Glutamatergic neuron (in vitro differentiated cells): ENCODE results near the gene FAM118B. TPM values are rescaled to one million over a fixed set of nuclear protein-coding genes. Genes with fewer than 3 reads are reported as not detected.
A peak's percentile ranks its signal among the peaks of the same experiment; 100 is the strongest.

Experiments used
- DNase-seq: peaks from one replicate; pipeline ENCODE4 v3.0.0; 2022
- H3K27ac Mint-ChIP-seq: one replicate; pipeline ENCODE4 v1.8.0; 2020; ENCODE audit warnings: mild to moderate bottlenecking, mixed read lengths, inconsistent platforms; ENCODE audit not compliant: unreplicated experiment
- H3K27me3 Mint-ChIP-seq: one replicate; pipeline ENCODE4 v1.8.0; 2020; ENCODE audit warnings: mild to moderate bottlenecking, moderate library complexity, mixed read lengths, inconsistent platforms; ENCODE audit not compliant: unreplicated experiment
- H3K36me3 Mint-ChIP-seq: one replicate; pipeline ENCODE4 v1.8.0; 2020; ENCODE audit warnings: mild to moderate bottlenecking, mixed read lengths, inconsistent platforms; ENCODE audit not compliant: unreplicated experiment
- H3K4me1 Mint-ChIP-seq: one replicate; pipeline ENCODE4 v1.8.0; 2020; ENCODE audit warnings: mild to moderate bottlenecking, low read depth, mixed read lengths, inconsistent platforms; ENCODE audit not compliant: unreplicated experiment
- H3K4me3 Mint-ChIP-seq: one replicate; pipeline ENCODE4 v1.8.0; 2020; ENCODE audit warnings: mild to moderate bottlenecking, mixed read lengths, inconsistent platforms; ENCODE audit not compliant: unreplicated experiment
- H3K9me3 Mint-ChIP-seq: one replicate; pipeline ENCODE4 v1.8.0; 2020; ENCODE audit warnings: mild to moderate bottlenecking, moderate library complexity, mixed read lengths, inconsistent platforms; ENCODE audit not compliant: unreplicated experiment
- total RNA-seq: library from RNA; stranded (reverse); fragmentation: NEBNext Ultra II Directional; extraction: Animal tissue kit (Norgen Biotek cat#: 25700); gene quantifications from one replicate; pipeline ENCODE4 v1.2.1, GENCODE V29; 2021; ENCODE audit not compliant: unreplicated experiment
- TF ChIP-seq, protein P1 (sequence below): fragments of 200-600 bp; sonication (generic); IDR thresholded peaks from one replicate; pipeline ENCODE4 v1.5.0; 2021; ENCODE audit not compliant: partially characterized antibody, unreplicated experiment

FAM118B gene
- total RNA-seq, 1 donor from 2014 or later: 33.0 TPM

DNA sequence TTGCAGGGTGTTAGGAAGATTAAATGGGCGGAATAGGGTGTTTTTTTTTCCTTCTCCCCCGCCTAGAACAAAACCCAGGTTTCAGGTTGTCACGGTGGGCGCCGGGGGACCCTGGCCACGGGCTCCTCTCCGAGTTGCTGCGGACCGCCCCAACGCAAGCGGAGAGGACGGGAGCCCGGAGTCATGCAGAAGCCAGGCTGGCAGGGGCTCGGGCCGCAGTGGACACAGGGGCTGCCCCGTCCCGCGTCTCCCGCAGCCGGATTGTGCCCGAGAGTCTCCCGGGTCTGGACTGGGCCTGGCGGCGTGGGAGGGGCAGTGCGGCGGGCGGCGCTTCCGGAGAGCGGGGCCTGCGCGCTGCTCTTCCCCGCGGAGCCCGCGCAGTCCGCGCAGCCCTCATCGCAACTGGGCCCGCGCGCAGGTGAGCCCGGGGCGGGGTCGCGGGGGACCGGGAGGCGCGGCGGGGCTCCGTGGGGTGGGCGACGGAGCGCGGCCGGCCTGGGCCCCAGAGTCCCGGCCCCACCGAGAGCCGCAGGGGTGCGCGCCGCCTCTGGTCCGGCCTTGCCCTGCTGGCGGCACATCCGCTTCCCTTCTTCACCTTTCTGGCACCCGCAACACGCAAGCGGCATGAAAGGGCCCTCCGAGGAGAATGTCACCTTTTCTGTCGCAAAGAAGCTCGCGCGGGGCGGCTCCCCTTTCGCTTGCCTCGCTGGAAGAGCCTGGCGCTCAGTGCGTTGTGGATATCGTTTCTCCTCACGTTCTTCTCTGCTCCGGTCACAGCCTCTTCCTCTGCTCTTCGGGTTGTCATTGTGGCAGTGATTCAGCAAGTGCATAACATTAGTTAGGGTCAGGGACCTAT is 71.4 kb downstream of the FAM118B start, which contains the start of gene TIRAP:
TSS of gene TIRAP (plus strand) at position 358 of the 856 bp plus-strand sequence. CDS start 7,802 bp downstream, outside the sequence.
- Mint-ChIP-seq H3K27ac (peak within 1 kb of the TSS; percentile 66), H3K9me3 (peaks cover 22% of the 10 kb centered on the region), H3K4me3 (peak within 1 kb of the TSS; percentile 90), H3K36me3 (no peaks in the 10 kb centered on the region), H3K4me1 (peaks cover 22% of the 10 kb centered on the region), H3K27me3 (peaks cover 14% of the 10 kb centered on the region)
- DNase-seq: peak; percentile 61
- TF ChIP-seq, protein P1, sequence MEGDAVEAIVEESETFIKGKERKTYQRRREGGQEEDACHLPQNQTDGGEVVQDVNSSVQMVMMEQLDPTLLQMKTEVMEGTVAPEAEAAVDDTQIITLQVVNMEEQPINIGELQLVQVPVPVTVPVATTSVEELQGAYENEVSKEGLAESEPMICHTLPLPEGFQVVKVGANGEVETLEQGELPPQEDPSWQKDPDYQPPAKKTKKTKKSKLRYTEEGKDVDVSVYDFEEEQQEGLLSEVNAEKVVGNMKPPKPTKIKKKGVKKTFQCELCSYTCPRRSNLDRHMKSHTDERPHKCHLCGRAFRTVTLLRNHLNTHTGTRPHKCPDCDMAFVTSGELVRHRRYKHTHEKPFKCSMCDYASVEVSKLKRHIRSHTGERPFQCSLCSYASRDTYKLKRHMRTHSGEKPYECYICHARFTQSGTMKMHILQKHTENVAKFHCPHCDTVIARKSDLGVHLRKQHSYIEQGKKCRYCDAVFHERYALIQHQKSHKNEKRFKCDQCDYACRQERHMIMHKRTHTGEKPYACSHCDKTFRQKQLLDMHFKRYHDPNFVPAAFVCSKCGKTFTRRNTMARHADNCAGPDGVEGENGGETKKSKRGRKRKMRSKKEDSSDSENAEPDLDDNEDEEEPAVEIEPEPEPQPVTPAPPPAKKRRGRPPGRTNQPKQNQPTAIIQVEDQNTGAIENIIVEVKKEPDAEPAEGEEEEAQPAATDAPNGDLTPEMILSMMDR: peak; percentile 23

DNA sequence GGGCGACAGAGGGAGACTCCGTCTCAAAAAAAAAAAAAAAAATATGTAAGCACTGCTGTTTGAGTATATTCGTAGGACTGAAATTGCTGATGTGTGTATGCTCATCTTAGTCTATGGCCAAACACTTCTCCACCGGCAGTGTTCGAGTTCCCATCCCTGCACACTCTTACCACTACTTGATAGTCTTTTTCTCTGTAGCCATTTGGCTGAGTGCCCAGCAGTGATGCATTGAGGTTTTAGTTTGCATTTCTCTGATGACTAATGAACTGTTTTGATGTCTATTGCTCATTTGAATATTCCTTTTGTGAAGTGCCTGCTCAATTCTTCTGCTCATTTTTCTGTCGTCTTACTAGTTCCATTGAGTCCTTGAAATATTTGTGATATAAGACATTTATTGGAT is 73.2 kb downstream of the FAM118B start:
- peaks cover 10% of the 10 kb centered on the region for H3K27me3 Mint-ChIP-seq
- peaks cover 17% of the 10 kb centered on the region for H3K9me3 Mint-ChIP-seq
- H3K36me3 Mint-ChIP-seq: no peaks in the 10 kb centered on the region
- DNase-seq: no peak
- H3K4me1 Mint-ChIP-seq: peaks cover 11% of the 10 kb centered on the region
- no peak overlapping the region for H3K27ac Mint-ChIP-seq
- TF ChIP-seq, protein P1: no peak
- H3K4me3 Mint-ChIP-seq: no peak overlapping the region

DNA sequence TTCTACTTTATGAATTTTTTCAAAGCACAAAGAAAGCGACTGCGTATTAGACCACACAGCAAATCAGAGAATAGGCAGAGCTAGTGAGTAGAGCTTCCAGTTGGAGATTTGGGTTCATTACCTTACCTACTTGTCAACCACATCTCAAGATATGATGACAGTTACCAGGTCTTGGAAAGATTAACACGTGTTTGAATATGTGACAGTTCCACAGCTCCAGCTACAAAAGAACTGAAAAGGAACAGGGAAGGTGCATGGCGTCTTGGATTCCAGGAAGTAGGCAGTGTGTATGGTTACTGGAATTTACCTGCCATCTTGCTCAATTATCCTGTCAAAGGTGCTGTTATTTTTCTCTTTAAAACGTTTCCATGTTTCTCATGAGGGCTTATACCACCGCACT is 76.7 kb downstream of the FAM118B start:
- H3K36me3 Mint-ChIP-seq: no peaks in the 10 kb centered on the region
- H3K27me3 Mint-ChIP-seq: peaks cover 4% of the 10 kb centered on the region
- no peak overlapping the region for H3K27ac Mint-ChIP-seq
- no peak for DNase-seq
- TF ChIP-seq, protein P1: no peak
- H3K9me3 Mint-ChIP-seq: peaks cover 3% of the 10 kb centered on the region
- no peak overlapping the region for H3K4me3 Mint-ChIP-seq
- H3K4me1 Mint-ChIP-seq: peaks cover 3% of the 10 kb centered on the region

DNA sequence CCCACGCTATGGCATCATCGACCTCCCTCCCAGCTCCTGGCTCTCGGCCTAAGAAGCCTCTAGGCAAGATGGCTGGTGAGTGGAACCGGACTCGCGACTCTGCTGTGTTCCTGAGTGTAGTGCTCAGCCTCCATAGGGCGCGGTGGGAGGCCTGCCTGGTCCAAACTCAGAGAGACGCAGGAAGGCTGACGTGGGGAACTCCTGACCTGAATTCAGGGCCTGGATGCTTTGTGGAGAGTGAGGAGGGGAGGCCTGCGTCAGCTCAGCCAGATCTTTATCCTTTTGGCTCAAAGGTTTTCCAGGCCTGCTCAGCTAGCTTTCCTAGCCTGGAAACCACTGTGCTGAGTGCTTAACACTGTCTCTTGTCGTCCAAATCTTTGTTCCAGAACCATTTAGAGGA is 79.3 kb downstream of the FAM118B start:
- DNase-seq: no peak
- no peak overlapping the region for H3K4me3 Mint-ChIP-seq
- H3K27me3 Mint-ChIP-seq: peaks cover 2% of the 10 kb centered on the region
- H3K27ac Mint-ChIP-seq: no peak overlapping the region
- TF ChIP-seq, protein P1: no peak
- no peaks in the 10 kb centered on the region for H3K4me1 Mint-ChIP-seq
- H3K9me3 Mint-ChIP-seq: peaks cover 3% of the 10 kb centered on the region
- H3K36me3 Mint-ChIP-seq: no peaks in the 10 kb centered on the region

DNA sequence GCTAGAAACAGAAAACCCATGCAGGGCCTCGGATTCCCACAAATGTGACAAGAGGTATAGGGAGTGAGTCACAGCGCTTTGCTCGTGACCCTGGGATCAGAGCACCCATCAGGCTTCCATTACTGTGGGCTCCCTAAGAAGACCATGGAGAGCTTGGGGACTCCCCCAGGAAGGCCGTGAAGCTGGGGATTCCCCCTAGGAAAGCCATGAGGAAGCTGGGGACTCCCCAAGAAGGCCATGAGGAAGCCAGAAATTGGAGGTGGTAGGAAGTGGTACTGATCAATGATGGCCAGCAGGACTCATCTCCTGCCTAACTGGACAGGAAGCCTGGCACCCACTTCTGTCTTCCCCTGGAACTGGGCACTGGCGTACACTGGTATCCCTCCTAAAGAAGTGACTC is 82.1 kb downstream of the FAM118B start:
- Mint-ChIP-seq H3K9me3 (peaks cover 3% of the 10 kb centered on the region), H3K36me3 (no peaks in the 10 kb centered on the region), H3K4me3 (no peak overlapping the region), H3K4me1 (no peaks in the 10 kb centered on the region), H3K27ac (no peak overlapping the region), H3K27me3 (peaks cover 2% of the 10 kb centered on the region)
- TF ChIP-seq, protein P1: no peak
- no peak for DNase-seq
